Non-pigmented ciliary epithelial cell (primary cell): Measurements from ENCODE around the gene RPL6.
A peak's percentile ranks its signal among the peaks of the same experiment; 100 is the strongest.
"Not testable (repeated sequence)": the region's sequence is repeated elsewhere in the genome, so short reads cannot be mapped to it uniquely, and the experiment has no call there.

Source experiments
- DNase-seq: peaks from one replicate; pipeline ENCODE4 v3.0.0-alpha.2; 2010; ENCODE audit warnings: low read depth

The RPL6 gene

DNA sequence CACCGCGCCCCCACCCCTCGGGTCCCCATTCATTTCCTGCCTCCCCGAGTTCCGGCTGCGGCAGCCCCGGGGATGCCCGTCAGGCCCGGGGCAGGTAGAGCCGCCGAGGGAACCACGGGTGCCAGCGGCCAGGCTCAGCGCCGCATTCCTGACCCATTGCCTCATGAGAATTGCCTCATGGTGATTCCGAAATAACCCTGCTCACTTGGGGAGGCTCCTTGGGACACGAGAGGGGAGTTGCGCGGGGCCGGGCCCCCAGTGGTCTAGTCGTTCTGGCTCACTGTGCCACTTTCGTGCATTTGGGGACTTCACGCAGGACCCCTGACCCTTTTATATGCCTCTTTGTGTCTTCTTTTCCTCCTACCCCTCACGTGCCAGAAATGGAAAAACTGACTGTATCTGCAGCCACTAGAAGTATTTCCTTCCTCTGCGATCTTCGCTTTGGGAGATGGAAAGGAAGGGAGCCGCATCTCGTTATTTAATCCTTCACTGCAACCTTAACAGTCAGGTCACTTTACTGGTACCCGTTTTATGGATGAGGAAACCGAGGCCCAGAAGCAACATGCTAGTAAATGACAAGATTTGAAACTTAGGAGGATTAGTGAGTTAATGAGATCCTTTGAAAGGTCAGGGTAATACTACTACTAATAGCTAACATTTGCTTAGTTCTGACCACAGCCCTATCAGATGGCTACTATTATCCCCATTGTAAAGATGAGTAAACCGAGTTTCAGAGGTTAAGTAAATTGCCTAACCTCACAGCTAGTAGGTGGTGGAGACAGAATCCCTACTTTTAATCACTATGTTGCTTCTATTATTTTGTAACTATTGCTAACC lies 10.1 kb upstream of the RPL6 start:
- no peak for DNase-seq

DNA sequence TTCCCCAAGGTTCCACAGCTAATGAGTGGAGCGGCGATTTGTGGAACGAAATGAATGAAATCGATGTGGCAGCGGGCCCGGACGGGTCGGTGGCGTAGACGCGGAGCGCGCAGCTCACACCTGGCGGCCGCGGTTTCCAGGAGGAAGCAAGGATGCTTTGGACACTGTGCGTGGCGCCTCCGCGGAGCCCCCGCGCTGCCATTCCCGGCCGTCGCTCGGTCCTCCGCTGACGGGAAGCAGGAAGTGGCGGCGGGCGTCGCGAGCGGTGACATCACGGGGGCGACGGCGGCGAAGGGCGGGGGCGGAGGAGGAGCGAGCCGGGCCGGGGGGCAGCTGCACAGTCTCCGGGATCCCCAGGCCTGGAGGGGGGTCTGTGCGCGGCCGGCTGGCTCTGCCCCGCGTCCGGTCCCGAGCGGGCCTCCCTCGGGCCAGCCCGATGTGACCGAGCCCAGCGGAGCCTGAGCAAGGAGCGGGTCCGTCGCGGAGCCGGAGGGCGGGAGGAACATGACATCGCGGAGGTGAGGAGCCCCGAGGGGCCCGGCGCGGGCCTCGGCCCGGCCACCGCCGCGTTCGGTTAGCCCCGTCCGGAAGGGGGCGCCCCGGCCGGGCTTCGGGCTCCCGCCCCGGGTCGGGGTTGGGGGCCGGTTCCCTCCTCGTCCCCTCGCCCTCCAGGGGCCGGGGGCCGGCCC lies 9.3 kb upstream of the RPL6 start, which contains the start of gene PTPN11:
Gene PTPN11, plus strand, starts transcription at position 340 of the 689 bp plus-strand sequence. Its CDS starts 165 bp downstream, at position 505.
- no peak for DNase-seq

DNA sequence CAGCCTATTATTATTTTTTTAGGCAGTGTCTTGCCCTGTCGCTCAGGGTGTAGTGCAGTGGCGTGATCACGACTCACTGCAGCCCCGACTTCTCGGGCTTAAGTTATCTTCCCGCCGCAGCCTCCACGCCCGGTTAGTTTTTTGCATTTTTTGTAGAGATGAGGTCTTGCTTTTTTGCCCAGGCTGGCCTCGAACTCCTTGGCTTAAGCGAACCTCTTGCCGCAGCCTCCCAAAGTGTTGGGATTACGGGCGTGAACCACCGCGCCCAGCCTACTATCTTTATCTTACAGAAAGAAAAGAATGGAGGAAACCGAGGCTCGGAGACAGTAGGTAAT lies 8.8 kb upstream of the RPL6 start:
- no peak for DNase-seq

DNA sequence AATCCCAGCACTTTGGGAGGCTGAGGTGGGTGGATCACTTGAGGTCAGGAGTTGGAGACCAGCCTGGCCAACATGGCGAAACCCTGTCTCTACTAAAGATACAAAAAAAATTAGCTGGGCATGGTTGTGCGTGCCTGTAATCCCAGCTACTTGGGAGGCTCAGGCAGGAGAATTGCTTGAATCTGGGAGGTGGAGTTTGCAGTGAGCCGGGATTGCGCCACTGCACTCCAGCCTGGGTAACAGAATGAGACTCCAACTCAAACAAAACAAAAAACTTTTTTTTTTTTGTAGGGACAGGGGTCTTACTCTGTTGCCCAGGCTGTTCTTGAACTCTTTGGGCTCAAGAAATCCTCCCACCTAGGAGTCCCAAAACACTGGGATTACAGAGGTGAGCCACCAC lies 6.1 kb upstream of the RPL6 start:
- DNase-seq: not testable (repeated sequence)

DNA sequence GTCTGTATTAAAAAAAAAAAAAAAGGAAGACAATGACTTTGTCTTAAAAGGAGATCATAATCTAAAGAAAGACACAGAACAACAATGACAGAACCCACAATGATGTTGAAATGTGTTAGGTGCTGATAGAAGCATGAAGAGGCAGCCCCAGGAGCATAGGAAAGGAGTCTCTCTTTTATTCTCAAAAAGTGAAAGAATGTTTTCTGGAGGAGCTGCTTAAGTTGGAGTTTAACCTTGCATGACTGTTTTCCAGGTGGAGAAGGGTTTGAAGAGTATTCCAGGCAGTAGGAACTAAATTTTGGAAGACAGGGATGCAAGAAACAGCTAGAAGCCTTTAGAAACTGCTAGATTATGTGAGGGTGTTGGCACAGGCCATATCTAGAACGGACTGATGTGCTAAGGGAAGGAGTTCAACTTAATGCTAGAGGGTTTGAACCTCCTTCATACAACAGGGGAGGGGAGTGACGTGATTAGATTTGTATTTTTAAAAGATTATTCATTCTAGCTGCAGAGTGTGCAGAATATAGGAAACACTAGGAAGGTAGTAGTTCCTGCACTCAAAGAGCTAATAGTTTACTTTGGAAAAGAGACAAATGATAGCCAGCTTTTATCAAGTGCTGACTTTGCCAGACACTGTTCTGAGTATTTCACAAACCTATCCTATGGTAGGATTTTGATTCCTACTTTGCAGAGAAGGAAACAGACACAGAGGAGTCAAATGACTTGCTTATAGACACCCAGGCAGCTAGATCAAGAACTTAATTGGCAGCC lies 4.6 kb upstream of the RPL6 start:
- DNase-seq: no peak

DNA sequence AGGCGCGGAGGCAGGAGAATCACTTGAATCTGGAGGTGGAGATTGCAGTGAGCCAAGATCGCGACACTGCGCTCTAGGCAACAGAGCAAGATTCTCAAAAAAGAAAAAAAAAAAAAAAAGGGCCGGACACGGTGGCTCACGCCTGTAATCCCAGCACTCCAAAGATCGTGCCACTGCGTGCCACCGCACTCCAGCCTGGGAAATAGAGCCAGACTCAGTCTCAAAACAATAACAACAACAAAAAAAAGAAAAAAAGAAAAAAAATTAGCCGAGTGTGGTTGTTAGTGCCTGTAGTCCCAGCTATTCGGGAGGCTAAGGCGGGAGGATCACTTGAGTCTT lies 470 bp upstream of the RPL6 start:
- no peak for DNase-seq

DNA sequence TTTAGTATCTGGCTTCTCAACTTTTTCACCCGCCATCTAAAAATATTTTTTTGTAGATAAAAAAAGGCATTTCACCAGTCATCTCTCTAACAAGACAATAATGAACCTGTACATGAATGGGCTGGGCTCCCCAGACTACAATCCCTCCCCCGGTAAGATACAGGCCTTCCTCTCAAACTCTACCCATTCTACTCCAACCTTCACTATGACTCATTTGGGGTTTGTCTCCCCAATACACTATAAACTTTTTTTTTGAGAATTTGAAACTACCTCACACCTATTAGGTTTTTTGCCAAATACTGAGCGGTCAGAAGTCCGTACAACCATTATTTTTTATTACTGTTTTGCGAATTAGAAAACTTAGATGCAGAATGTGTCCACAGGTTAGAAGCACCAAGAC lies 784 bp downstream of the RPL6 start:
- no peak for DNase-seq

DNA sequence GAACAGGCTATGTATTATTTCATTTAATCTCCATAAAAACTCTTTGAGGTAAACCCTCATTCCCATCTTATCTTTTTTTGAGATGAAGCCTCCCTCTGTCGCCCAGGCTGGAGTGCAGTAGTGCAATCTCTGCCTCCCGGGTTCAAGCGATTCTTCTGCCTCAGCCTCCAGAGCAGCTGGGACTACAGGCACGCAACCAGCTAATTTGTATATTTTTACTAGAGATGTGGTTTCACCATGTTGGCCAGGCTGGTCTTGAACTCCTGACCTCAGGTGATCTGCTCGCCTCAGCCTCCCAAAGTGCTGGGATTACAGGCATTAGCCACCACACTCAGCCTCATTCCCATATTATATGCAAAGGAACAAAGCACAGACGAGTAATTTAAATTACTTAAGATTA lies 1.7 kb downstream of the RPL6 start:
- DNase-seq: not testable (repeated sequence)

DNA sequence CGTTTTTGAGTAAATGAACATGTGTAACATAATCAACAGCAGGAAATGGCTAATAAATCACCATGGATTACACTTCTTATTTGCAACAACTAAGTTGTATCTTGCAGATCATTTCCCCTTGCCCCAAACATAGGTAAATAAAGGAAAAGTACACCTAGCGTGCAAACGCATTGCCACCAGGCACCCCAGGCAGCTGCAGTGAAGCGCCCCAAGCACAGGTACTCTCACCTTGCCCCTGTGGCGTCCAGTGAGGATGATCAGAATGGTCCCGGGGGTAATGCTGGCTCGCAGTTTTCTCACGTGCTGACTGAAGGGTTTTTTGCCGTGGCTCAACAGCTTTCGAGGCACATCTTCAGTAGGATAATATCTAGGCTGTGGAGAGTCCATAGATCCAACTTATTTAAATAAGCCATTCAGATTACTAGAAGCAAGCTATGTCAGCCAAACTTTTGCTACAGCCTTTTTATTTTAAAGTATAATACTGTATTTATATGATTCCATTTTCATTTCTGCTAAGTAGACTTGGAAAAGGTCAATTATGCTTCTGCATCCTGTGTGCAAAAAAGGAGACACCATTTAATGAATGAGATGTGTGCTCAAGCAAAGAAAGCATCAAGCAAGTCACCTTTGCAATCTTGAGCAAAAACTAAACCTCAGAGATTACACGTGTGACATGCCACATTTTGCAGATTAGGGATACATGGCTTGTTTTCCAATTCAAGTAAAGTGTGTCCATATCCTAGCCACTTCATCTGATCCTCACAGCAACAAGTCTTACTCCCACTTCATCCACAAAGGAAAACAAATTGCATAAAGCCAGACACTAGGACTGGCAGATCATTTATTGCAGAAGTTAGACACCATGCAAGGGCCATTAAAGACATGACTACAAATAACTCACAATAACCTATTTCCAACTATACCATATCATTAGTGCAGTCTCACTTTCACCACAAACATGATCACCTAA lies 2.6 kb downstream of the RPL6 start:
- no peak for DNase-seq

DNA sequence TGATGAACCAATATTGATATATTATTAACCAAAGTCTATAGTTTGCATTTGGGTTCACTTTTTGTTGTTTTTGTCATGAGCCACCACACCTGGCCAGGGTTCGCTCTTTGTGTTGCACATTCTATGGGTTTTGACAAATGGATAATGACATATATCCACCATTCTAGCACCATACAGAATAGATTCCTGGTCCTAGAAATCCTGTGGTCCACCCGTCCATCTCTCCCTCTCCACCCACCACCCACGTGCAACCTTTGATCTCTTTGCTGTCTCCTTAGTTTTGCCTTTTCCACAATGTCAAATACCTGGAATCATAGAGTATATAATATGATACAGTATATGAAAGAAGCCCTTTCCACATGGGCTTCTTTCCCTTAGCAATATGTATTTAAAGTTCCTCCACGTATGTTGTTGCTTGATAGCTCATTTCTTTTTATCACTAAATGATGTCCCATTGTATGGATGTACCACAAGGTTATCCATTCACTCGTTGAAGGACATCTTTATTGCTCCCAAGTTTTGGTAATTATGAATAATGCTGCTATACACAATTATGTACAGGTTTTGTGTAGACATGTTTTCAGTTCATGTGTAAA lies 7.4 kb downstream of the RPL6 start:
- DNase-seq: no peak

DNA sequence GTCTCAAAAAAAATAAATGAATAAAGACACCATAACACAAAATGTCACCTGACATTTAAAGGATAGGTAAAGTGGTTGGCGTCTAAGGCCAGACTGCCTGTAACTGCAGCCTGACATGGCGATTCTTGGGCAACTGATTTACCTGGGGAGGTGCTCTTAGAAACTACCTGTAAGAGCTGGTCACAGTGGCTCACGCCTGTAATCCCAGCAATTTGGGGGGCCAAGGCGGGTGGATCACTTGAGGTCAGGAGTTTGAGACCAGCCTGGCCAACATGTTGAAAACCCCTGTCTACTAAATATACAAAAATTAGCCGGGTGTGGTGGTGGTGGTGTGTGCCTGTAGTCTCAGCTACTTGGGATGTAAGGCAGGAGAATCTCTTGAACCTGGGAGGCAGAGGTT lies 8.4 kb downstream of the RPL6 start:
- no peak for DNase-seq

DNA sequence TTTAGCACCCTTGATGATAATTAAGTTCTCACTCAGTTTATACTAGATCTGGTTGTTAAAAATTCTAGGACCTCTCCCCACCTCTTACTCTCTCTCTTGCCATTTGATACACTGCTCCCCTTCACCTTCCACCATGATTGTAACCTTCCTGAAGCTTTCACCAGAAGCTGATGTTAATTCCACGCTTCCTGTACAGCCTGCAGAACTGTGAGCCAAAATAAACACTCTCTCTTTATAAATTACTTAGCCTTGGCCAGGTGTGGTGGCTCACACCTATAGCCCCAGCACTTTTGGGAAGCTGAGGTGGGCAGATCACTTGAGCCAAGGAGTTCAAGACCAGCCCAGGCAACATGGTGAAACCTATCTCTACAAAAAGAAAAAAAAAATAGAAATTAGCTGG lies 16.1 kb downstream of the RPL6 start:
- DNase-seq: no peak

DNA sequence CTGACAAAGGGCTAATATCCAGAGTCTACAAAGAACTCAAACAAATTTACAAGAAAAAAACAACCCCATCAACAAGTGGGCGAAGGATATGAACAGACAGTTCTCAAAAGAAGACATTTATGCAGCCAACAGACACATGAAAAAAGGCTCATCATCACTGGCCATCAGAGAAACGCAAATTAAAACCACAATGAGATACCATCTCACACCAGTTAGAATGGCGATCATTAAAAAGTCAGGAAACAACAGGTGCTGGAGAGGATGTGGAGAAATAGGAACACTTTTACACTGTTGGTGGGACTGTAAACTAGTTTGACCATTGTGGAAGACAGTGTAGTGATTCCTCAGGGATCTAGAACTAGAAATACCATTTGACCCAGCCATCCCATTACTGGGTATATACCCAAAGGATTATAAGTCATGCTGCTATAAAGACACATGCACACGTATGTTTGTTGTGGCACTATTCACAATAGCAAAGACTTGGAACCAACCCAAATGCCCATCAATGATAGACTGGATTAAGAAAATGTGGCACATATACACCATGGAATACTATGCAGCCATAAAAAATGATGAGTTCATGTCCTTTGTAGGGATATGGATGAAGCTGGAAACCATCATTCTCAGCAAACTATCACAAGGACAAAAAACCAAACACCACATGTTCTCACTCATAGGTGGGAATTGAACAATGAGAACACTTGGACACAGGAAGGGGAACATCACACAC lies 19.3 kb downstream of the RPL6 start:
- DNase-seq: not testable (repeated sequence)

DNA sequence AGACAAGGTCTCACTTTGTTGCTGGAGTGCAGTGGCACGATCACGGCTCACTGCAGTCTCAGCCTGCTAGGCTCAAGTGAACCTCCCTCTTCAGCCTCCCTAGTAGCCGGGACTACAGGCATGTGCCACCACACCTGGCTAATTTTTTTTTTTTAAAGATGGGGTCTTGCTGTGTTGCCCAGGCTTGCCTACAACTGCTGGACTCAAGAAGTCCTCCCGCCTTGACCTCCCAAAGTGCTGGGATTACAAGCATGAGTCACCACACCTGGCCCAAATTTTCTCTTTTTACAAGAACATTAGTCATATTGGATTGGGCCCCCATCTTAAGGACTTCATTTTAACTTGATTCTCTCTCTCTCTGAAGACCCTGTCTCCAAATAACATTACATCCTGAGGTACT lies 20.2 kb downstream of the RPL6 start:
- no peak for DNase-seq

DNA sequence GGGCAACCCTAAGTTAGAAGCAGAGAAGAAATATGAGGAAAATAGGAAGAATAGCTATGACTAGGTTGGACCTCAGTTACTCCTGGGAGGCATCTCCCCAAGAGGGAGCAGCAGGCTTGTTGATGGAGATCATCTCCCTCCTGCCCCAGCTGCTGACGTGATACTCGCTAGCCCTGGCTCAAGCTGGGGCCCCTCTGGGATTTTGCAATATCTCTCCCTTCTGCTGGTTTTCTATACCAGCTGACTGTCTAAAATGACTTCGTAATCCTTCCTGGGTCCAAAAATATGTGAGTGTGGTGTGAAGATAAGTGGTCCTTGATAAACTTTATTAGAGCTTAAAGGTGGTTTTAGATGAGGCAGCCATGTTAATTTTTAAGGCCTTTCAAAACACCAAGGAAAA lies 22.7 kb downstream of the RPL6 start:
- DNase-seq: no peak

DNA sequence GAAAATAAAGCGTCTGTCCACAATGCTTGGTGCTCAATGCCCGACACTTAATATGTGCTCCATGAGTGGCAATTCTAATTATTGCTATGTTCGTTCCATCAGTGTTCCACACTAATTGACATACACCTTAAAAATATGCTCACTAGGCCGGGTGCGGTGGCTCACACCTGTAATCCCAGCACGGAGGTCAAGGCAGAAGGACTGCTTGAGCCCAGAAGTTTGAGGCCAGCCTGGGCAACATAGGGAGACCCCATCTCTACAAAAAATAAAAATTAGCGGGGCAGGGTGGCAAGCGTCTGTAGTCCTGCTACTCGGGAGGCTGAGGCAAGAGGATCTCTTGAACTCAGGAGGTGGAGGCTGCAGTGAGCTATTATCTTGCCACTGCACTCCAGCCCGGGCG lies 26.5 kb downstream of the RPL6 start:
- DNase-seq: no peak

DNA sequence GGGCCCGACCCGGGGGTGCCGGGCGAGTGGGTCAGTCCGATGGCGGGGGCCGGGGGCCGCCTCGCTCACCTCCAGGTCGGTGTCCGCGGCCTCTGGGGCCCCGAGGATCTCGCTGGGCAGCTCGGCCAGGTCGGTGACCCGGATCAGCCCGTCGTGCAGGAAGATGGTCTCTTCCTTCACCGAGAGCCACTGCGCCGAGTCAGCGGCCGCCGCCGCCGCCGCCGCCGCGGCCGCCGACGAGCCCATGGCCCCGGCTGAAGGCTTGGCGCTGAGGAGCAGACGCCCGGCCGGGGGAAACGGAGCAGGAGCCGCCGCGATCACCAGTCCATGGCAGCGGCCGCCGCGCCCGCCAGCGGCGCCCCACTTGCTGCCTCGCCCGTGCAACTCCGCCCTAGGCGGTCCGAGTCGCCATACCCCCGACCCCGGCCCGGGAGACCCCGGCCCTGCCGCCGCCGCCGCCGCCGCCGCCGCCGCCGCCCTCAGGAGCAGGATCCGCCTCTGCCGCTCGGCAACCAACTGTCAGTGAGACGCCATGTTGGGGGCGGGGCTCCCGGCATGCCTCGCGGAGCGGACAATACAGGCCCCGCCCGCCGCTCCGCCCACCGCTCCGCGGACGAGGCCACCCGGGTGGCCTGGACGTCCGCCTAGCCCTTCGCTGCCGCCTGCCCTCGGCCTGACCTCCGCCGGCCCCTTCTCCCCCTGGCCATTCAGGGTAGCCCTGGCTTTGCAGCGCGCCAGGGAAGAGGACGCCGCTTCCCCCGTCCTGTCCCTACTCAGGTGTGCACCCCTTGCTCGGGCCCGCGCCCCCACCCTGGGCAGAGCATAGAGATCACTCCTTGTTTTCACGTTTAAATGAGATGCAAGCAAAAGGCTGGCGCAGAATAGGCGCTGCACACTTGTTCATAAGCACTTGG lies 27.3 kb downstream of the RPL6 start, which contains the start of gene HECTD4:
Gene HECTD4, minus strand, starts transcription at position 549 of the 914 bp plus-strand sequence. Its CDS starts 303 bp downstream, at position 246.
- DNase-seq: peak; percentile 20

DNA sequence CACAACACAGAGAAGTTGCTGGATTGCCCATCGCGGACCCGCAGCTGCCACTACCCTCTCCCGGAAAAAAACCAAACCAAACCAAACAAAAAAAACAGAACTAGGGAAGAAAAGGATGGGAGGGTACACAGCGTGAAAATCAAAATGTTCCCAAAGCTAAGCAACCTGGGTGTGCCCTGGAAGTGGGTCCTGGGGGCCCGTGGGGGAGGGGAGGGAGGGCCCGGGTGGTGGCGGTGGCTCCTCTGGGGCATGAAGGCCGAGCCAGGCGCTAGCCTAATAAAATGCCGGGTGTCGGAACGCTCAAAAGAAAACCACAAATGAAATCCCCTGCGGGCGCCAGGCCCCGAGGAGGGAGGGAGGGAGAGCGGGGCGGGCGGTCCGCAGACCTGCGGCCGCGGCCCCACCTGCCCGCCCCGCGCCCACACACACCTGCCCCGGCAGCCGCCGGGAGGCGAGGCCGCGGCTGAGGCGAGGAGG lies 28.0 kb downstream of the RPL6 start:
- no peak for DNase-seq

DNA sequence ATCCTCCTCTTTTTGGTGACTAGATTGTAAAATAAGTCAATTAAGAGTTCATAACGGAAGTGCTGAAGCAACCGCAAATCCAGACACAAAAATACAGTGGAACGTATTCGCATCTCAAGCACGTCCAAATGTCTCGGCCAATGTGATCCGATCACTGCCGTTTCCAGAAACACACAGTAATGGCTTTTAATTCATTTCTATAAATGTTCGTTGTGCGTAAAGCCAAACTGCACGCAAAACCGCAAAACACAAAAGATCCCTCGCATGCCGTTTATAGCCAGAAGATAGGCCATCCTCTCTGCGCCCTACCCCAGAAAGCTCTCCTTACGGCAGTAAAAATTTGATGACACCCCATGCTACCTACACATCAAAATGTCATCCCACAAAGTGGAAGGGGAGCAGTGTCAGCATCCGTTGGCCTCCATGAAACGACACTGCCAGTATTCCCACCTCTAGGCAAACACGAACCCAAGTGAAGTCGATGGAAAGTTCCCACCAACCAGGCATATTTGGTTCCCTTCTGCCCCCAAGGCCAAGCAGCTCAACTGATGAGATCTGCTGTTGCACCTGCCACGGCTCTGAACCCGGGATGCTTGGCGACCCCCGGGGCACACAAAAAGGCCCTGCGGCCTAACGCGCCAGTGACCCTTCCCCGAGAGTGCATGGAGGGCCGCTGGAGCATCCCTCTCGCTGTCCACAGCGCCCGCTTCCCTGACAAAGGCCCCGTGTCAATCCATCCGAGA lies 28.6 kb downstream of the RPL6 start:
- no peak for DNase-seq
